ENCODE results near the gene IDI2.

IDI2 gene

DNA sequence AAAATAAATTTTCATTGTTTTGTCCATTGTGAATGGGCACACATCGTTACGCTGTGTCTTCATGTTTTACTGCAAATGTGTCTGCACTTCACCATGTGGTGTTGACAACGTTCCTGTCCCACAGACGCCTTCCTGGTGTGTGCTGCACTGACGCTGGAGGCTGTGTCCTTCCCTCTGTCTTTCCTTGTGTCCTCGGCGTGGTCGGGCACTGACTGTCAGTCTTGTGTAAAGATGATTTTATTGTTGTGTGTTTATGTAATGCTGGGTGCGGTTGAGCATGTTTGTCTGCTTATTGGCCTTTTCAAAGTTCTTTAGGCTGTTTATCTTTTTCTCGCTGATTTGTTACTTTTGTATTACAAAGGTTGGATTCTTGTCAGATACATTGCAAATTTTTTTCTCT is 18.1 kb downstream of the IDI2 start:
- no peak for DNase-seq (ENCODE audit: low read depth)

DNA sequence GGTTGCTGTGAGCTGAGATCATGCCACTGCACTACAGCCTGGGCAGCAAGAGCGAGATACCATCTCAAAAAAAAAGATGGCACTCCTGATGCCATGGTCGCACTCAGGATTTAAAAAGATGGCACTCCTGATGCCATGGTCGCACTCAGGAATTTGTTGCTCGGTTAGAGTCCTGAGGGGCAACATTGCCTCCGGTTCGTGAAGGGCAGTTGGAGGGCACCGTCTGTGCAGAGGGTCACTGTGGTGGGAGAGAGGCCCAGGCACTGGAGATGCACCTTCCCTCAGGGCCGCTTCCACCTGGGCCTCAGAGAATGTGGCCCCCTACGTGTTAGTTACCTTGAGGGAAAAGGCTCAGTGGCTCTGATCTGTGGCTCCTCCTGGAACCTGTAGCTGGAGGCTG is 19.1 kb downstream of the IDI2 start:
- no peak for DNase-seq (ENCODE audit: low read depth)

DNA sequence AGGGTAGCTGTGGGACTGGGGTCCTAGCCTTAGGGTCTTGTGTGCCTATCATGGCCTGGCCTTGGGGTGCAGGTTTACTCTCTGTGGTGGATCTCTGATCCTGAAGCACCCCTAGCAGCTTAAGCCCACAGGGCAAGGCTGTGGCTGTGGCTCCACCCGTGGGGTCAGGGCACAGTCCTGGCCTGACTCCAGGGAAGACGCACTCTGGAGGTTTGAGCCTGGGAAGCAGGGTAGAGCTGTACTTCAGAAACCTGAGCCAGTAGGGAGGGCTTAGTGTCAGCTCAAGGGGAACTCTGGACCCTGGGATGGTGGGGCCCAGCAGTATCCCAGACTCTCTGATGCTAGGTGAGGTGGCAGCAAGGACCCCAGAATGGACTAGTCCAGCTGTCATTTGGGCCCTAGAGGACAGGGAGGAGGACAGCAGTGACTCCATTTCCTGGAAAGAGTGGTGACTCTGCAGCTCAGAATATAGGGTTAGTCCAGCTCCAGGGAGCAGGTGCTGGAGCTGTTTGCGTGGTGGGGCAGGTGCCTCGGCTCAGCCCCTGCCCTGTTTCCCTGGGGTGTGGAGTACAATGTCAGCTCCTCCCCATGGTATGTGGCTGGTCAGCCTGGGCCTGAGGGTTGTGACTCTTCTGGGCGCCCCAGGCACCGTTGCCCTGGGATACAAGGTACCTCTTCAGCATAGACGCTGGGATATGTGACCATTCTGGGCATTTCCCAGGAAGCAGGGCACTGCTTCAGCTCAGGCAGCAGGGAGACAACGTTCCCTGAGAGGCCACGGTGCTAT is 21.6 kb downstream of the IDI2 start:
- DNase-seq (ENCODE audit: low read depth) = no peak

DNA sequence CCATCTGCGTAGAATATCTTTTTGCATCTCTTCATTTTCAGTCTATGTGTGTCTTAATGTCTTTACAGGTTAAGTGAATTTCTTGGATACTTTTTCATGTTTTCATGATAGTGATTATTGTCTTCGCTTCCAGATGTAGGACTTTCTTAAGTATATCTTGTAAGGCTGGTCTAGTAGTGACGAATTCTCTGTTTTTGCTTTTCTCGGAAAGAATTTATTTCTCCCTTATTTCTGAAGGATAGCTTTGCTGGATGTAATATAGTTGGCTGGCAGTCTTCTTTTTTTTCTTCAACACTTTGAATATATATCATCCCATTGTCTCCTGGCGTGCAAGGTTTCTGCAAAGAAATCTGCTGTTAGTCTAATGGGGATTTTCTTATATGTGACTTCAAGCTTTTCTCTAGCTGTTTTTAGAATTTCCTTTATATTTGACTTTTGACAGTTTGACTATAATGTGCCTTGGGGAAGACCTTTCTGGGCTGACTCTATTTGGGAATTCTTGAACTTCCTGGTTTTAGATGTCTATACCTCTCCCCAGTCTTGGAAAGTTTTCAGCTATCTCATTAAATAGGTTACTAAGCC is 23.1 kb downstream of the IDI2 start:
- no peak for DNase-seq (ENCODE audit: low read depth)

DNA sequence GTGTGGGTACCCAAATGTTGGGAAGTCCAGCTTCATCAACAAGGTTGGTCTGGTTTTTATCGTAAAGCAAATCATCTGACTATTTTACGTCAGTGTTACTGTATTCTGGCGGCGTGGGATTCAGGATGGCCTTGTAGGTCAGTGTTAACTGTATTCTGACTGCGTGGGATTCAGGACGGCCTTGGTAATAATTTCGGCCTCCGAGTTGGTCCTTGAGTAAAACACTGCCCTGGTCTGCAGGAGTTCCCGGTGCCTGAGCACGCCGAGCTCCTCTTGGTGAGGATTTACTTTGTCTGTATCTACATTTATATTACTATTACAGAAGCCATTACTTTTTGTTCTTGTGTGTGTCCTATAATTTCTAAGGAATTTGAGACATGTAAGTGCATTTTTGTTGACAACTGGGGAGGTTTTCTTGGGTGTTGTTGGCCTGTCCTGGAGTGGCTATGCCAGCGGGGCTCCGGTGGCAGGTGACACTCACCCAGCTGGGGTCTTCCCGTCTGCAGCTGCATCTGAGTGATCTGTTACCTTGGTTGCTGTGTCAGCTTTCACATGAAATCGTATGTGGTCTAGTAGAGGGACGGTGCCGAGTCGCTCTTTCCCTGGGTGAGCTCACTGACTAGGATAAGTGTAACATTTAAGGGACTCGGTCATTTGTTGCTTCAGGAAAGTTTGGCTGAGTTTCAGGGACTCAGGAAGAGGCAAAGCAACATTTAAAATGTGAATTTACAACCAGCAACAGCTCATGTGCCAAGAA is 28.2 kb downstream of the IDI2 start:
- no peak for DNase-seq (ENCODE audit: low read depth)

DNA sequence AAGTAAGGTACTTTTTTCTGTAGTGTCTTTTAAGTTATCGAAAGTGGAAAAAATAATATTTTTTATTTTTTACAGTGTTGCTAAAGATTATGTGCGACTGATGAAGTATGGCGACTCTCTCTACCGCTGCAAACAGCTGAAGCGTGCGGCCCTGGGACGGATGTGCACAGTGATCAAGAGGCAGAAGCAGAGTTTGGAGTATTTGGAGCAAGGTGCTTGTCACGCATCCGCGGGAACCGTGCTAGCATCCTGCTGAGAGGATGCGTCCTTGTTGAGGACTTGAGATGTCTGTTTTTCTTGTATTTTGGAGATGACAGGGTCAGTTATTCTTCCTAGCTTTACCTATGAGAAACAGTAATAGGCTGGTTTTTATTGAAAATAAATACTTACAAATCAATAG is 29.6 kb downstream of the IDI2 start:
- no peak for DNase-seq (ENCODE audit: low read depth)

DNA sequence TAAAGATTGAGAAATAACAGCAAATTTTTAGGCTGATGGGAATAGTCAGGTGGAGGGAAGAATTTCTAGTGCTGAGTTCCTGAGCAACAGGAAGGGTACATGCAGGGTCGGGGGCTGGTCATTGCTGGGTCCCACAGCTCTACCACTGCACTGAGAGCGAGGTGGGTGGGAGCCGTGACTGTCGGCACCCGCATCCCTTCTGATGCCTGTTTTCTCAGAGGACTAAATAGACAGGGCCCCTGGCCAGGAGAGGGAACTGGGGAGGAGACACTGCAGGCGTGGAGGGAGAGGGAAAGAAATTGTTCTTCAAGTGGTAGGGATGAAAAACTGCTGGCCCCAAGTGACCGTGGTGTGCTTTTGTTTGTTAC is 30.1 kb downstream of the IDI2 start:
- DNase-seq (ENCODE audit: low read depth) = no peak

DNA sequence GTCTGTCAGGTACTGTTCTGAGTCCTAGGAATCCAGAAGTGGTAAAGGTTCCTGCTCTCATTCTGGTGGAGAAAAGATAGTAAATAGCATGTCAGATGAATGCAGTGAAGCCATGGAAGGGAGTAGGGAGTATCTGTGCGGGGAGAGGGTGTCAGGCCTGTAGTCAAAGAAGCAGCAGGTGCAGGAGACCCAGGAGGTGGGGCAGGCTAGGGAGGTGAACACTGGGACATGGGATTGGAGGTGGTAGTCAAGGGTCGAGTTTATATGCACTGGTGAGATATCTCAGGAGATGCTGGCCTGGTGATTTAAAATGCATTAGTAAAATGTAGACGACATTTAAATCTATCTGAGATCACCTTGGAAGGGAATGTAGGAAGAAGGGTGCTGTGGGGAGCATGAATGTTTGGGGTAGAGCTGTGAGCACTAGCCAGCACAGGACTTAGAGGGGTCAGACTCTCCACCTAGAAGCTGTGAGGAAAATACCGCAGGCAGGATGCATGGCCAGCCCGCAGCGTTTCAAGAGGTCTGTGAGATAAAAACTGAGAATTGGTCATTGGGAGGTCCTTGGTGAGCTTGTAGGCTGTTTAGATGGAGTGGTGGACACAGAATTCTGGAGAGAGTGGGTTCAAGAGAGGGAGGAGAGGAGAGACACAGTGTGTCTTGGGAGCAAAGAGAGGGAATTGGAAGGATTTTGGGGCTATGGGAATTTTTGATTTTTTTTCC is 30.7 kb downstream of the IDI2 start:
- no peak for DNase-seq (ENCODE audit: low read depth)

DNA sequence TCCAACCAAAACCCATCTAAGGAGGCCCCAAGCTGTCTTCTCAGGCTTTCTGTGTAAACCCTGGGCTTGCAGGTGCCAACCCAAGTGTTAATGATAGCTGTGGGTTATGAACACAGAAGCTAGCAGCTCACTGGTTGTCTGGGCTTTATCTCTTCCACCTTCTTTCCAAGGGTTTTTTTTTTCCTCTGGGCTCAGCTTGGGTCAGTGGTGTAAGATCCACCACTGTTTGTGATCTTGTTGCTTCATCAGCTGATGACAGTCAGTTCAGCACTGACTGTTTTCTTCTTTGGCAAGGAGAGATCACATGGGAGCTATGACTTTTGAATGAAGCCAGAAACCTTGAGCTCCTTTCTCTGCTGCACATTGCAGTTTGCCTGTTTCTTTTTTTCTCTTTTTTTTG is 32.8 kb downstream of the IDI2 start:
- no peak for DNase-seq (ENCODE audit: low read depth)

DNA sequence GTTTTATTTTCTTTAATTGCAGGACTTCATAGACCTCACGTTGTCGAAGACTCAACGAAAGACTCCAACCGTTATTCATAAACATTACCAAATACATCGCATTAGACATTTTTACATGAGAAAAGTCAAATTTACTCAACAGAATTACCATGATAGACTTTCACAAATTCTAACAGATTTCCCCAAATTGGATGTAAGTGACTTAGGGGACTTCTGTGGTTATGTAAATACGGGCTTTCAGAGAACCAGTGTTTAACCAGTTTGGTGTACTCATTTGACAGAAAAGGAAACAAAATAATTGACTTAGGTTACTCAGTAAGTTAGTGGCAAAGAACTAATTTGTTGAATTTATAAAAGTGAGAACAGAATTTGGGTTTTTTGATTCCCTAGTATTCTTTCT is 33.2 kb downstream of the IDI2 start:
- no peak for DNase-seq (ENCODE audit: low read depth)

DNA sequence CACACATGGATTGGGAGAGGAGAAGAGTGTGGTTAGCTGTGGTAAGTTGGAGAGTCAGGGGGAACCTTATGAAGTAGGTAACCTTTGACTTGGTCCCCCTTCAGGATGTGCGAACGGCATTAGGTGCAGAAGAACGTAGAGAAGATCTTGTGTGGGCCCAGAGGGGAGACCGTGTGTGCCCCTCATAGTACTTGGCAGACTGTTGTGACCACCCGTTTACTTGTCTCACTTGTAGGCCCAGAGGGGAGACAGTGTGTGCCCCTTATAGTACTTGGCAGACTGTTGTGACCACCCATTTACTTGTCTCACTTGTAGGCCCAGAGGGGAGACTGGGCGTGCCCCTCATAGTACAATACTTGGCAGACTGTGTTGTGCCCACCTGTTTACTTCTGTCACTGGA is 34.9 kb downstream of the IDI2 start:
- no peak for DNase-seq (ENCODE audit: low read depth)

DNA sequence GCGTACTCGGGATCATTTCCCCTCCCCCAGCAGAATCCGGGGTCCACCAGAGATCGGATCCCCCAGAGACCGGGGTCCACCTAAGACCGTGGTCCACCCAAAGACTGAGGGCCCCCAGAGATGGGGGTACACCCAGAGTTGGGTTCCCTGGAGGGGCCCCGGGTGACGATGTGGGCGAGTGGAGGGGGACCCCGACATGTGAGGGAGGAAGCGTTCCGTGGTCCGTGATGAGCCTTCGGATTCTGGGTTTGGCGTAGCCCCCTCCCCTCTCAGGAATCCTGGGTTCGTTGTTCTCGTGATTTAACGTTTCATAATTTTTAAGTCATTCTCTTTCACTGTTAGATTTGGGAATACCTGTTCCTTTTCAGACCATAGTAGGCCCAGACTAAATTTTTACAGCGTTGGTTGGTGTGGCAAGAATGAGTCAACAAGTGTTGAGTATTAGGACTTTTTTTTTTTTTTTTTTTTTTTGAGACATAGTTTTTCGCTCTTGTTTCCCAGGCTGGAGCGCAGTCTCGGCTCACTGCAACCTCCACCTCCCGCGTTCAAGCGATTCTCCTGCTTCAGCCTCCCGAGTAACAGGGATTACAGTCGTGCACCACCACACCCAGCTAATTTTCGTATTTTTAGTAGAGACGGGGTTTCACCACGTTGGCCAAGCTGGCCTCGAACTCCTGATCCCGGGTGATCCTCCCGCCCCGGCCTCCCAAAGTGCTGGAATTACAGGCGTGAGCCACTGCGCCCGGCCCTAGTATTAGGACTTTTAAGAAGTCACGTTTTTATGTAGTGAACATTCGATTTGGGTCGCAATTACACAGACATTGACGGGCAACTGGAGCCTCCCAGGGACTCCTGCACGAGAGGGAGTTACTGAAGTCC is 36.8 kb downstream of the IDI2 start:
- DNase-seq (ENCODE audit: low read depth) = peak; percentile 53

DNA sequence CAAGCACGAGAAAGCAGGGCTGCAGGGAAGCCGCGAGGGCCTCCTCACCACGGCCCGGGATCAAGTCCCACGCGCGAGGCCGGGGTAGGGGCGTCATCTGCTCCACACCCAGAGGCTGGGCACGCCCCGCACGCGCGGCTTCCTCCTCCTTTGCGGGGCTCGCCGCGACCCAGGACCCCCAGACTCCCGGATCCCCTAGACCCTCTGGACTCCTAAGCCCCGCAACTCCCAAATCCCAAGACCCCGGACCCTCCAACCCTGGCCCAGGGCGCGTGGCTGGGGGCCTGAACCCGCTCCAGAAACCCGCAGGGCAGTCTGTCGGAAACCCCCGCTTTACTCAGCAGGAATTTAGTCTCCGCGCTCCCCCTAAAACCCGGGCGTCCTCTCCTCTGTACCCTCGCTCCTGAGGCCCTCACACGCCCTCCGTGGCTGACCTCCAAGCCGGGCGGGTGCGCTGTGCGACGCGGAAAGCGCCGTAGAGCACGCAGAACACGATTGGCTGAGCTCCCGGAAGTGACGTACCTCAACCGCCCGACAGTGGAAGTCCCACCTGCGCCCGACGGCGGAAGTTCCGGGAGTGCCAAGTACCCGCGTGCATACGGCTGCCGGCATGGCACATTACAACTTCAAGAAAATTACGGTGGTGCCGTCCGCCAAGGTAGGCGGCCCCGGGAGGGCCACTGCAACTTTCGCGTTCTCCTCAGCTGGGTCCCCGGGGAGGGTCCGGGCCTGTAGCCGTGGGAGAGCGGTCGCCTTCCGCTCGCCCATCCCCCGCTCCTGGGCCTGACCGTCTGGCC is 37.6 kb downstream of the IDI2 start, which contains the start of gene GTPBP4:
GTPBP4 (plus strand) TSS at position 565 of the 797 bp plus-strand sequence; CDS start at position 611, 46 bp downstream.
- peak; percentile 99 for DNase-seq (ENCODE audit: low read depth)

DNA sequence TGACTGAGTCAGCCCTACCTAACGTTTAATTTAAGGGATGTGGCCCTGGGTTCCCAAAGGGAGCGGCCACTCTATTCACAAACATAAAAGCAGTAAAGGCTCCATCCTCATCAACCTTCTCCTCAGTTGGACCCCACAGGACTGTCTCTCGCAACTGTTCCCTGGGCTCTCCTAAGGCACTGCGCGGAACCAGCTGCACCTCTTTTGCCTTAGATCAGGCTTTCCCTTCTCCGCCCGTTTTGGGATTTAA is 38.1 kb downstream of the IDI2 start:
- DNase-seq (ENCODE audit: low read depth) = no peak

DNA sequence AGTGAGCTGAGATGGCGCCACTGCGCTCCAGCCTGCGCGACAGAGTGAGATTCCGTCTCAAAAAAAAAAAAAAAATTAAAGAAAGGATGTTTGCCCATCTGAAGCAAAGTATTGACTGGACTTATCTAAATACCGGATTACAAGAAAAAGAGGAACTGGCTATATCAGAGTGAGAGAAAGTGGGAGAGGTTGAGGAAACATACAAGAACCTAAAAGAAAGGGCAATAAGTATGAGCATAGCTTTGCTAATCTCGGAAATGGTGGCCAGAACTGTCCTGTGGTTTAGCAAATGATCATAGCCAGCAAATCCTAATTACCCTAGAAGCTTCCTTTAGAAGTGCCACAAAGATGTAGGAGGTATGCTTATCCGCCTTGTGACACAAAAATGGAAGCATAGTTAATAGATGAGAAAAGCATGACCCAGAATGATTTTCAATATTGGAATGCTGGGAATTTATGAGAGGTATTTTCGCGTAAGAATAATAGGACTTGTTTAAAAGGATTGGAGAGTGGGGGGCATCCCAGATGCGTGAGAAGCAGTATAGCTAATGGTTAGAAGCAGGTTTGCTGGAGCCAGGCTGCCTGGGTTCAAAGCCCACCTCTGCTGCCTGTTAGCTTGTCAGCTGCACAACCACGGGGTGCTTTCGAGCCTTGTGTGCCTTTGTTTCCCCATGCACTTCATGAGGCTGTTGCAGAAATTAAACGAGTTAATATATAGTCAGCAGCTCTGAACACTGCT is 38.6 kb downstream of the IDI2 start:
- DNase-seq (ENCODE audit: low read depth) = peak; percentile 93

DNA sequence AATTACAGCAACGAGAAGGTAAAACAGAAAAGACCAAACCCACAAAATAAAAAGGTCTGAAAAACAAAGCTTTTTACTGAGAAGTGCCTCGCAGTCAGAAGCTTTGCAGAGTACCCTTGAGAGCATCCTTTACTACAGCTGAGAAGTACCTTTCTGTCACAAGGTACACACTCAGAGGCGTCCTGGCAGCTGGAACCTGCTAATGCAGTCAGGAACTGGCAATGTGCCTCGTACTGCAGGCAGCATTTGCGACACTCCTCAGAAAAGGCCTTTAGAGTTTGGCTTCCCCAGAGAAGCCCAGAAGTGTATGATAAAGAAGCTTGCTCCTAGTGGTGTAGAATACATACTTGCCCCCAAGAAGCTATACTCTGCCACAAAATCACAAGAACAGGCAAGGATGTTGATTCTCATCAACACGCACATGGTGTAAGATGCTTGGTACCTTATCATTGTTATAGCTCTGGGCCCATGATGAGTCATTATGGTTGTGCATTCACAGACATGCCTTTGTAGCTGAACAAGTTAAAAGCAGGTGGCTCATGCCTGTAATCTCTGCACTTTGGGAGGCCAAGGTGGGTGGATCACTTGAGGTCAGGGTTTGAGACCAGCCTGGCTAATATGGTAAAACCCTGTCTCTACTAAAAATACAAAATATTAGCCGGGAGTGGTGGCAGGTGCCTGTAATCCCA is 39.4 kb downstream of the IDI2 start:
- DNase-seq (ENCODE audit: low read depth) = peak; percentile 88

DNA sequence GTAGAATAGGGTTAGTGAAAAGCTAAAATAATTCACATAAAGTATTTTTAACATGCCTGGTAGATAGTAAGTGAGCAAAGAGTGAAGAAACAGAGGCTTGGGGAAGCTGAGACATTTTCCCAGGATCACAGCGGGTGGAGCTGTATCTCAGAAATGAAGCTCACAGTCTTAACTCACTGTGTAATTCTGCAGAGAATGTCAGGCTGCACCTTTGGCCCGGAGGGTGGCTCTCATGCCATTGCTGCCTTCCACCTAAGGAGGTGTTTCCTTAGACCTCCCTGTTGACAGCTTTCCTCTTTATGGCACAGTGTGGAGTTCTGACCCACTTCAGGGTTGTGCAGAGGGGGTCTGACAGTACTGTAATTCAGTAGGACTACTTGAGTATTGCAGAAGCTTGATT is 40.3 kb downstream of the IDI2 start:
- DNase-seq (ENCODE audit: low read depth) = no peak

DNA sequence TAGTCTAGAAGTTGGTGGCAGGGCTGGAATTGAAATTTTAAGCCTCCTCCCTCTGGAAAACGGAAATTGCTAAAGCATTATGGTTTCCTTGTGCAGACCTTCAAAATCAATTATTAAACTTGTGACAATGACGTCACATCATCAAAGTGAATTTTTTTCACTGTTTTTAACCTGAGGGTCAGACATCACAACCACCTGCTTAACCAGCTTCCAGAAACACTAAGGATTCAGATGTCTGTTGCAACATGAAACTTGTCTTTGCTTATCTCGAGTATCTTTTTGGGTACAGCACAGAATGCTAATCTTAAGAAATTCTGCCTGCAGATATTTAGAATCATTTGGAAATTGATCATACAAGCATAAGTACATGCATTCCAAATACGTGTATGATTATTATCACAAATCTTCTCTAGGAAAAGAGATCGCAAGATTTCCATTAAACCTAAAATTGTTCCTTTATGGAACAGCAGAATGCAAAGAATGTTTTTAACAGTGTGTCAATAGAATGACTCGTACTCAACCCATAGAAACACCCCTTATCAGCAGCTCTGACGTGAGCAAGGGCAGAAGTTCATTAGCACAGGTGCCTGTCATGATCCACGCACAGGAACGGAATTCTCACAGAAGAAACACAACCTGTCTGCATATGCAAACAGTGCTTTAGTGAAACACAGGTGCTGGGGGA is 41.5 kb downstream of the IDI2 start:
- DNase-seq (ENCODE audit: low read depth) = peak; percentile 51

DNA sequence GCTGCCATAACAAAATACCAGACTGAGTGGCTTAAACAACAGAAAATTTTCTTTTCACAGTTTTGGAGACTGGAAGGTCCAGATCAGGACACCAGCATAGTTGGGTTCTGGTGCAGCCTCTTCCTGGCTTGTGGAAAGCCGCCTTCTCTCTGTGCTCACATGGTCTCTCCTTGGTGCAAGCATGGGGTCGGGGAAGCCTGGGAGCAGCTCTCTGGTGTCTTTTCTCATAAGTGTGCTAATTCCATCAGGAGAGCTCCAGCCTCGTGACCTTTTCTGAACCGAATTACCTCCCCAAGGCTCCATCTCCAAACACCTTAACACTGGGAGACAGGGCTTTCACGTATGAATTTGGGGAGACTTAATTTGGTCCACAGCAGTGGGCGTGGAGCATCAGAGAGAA is 42.3 kb downstream of the IDI2 start:
- no peak for DNase-seq (ENCODE audit: low read depth)
